Thymus (tissue), 11 donors: Measurements from ENCODE around the gene PGLYRP3. TPM values are rescaled to one million over a fixed set of nuclear protein-coding genes. Genes with fewer than 3 reads are reported as not detected.
"Not testable (repeated sequence)": the region's sequence is repeated elsewhere in the genome, so short reads cannot be mapped to it uniquely, and the experiment has no call there.

Experiments
- DNase-seq, 9 donors: peaks; one replicate each; pipeline ENCODE4 v3.0.0-alpha.2; 2013; ENCODE audit warnings: low spot score in 9 of 9, low read depth in 6 of 9, missing footprints in 1 of 9
- H3K27ac ChIP-seq, 2 donors: one replicate each; pipeline ENCODE4 v1.5.1; 2013; ENCODE audit warnings: control low read depth in 1 of 2, low read depth in 1 of 2, low read length in 1 of 2, mild to moderate bottlenecking in 1 of 2, moderate library complexity in 1 of 2
- H3K27me3 ChIP-seq, 2 donors: one replicate each; pipeline ENCODE4 v1.5.1; 2013; ENCODE audit warnings: low read length in 1 of 2; ENCODE audit not compliant: control insufficient read depth in 2 of 2, insufficient read depth in 1 of 2
- H3K36me3 ChIP-seq, 2 donors: one replicate each; pipeline ENCODE4 v1.5.1; 2013; ENCODE audit warnings: low read length in 1 of 2, mild to moderate bottlenecking in 1 of 2, moderate library complexity in 1 of 2; ENCODE audit not compliant: control insufficient read depth in 2 of 2, insufficient read depth in 2 of 2
- H3K4me1 ChIP-seq, 2 donors: one replicate each; pipeline ENCODE4 v1.5.1; 2013; ENCODE audit warnings: low read length in 2 of 2; ENCODE audit not compliant: control insufficient read depth in 2 of 2, insufficient read depth in 2 of 2
- H3K4me3 ChIP-seq, 2 donors: one replicate each; pipeline ENCODE4 v1.5.1; 2013; ENCODE audit warnings: low read length in 2 of 2, control low read depth in 1 of 2, mild to moderate bottlenecking in 1 of 2
- H3K9me3 ChIP-seq, 2 donors: one replicate each; pipeline ENCODE4 v1.5.1; 2013; ENCODE audit warnings: low read length in 1 of 2, mild to moderate bottlenecking in 1 of 2; ENCODE audit not compliant: control insufficient read depth in 2 of 2, insufficient read depth in 1 of 2
- WGBS: extraction: QIAGEN DNeasy Blood & Tissue Kit; methylation state at CpG from one replicate; pipeline ENCODE4 v1.1.7; 2013; 5-methylcytosine and 5-hydroxymethylcytosine counted together
- polyA plus RNA-seq: library from polyadenylated mRNA; stranded (reverse); fragments of 200-250 nt; gene quantifications from one replicate; pipeline ENCODE4 v1.2.3, GENCODE V29; 2013
- total RNA-seq: library from RNA; stranded (reverse); fragments of 120-200 nt; gene quantifications from one replicate; pipeline ENCODE4 v1.2.4, GENCODE V29; 2013
- donor health status: healthy.

Gene PGLYRP3
- total and polyA plus RNA-seq, 2 donors, result 0.14 to 0.94 TPM

DNA sequence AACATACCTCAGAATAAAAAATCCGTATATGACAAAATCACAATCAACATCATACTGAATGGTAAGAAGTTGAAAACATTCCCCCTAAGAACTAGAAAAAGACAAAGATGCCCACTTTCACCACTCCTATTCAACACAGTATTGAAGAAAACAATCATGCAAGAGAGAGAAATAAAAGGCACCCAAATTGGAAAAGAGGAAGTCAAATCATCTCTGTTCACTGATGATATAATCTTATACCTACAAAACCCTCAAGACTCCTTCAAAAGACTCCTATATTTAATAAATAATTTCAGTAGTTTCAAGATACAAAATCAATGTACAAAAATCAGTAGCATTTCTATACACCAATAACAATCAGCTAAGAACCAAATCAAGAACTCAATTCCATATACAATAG lies 21.1 kb upstream of the PGLYRP3 start:
- peaks cover 0 to 3% of the 10 kb centered on the region in 2 donors for H3K9me3 ChIP-seq
- H3K4me3 ChIP-seq, result no peak overlapping the region
- H3K27me3 ChIP-seq, result no peaks in the 10 kb centered on the region
- H3K27ac ChIP-seq, result no peak overlapping the region
- no peaks in the 10 kb centered on the region for H3K36me3 ChIP-seq
- WGBS, result 95% methylated on average over 1 of the region's 1 CpG
- DNase-seq, result no peak
- H3K4me1 ChIP-seq, result no peaks in the 10 kb centered on the region

GRCh38 chr1:153324912-153325311 lies 12.2 kb upstream of the PGLYRP3 start:
- H3K4me3 ChIP-seq, result no peak overlapping the region

GRCh38 chr1:153322568-153322967 lies 9.8 kb upstream of the PGLYRP3 start:
- 49% methylated on average over 1 of the region's 1 CpG for WGBS
- Histone ChIP-seq H3K27me3 (no peaks in the 10 kb centered on the region), H3K36me3 (no peaks in the 10 kb centered on the region), H3K9me3 (peaks cover 0 to 3% of the 10 kb centered on the region in 2 donors), H3K27ac (no peak overlapping the region), H3K4me3 (no peak overlapping the region), H3K4me1 (no peaks in the 10 kb centered on the region)
- no peak for DNase-seq

More at GRCh38 chr1:153324912-153325311, 12.2 kb upstream of the PGLYRP3 start:
- Histone ChIP-seq H3K27me3 (no peaks in the 10 kb centered on the region), H3K9me3 (peaks cover 0 to 3% of the 10 kb centered on the region in 2 donors), H3K27ac (no peak overlapping the region), H3K36me3 (no peaks in the 10 kb centered on the region), H3K4me1 (no peaks in the 10 kb centered on the region)
- DNase-seq, result no peak

- not testable (repeated sequence) for H3K9me3 ChIP-seq, H3K4me1 ChIP-seq, DNase-seq, H3K36me3 ChIP-seq, H3K4me3 ChIP-seq, H3K27ac ChIP-seq, H3K27me3 ChIP-seq
- WGBS, result 94% methylated on average over 7 of the region's 7 CpGs
These were observed 5.4 kb upstream of the PGLYRP3 start for GRCh38 chr1:153318145-153318544.

GRCh38 chr1:153316013-153316412 lies 3.3 kb upstream of the PGLYRP3 start:
- H3K27ac ChIP-seq, H3K4me3 ChIP-seq, H3K36me3 ChIP-seq, H3K27me3 ChIP-seq, H3K9me3 ChIP-seq, H3K4me1 ChIP-seq, DNase-seq: not testable (repeated sequence)

- DNase-seq, H3K27me3 ChIP-seq, H3K4me1 ChIP-seq, H3K4me3 ChIP-seq, H3K27ac ChIP-seq, H3K9me3 ChIP-seq, H3K36me3 ChIP-seq: not testable (repeated sequence)
These were observed 1.6 kb upstream of the PGLYRP3 start for GRCh38 chr1:153314388-153314787.

GRCh38 chr1:153313288-153313687 lies 536 bp upstream of the PGLYRP3 start:
- H3K27ac ChIP-seq, result no peak overlapping the region
- no peaks in the 10 kb centered on the region for H3K36me3 ChIP-seq
- 98% methylated on average over 2 of the region's 2 CpGs for WGBS
- no peaks in the 10 kb centered on the region for H3K9me3 ChIP-seq
- H3K4me1 ChIP-seq, result no peaks in the 10 kb centered on the region
- no peak overlapping the region for H3K4me3 ChIP-seq
- DNase-seq, result no peak
- no peaks in the 10 kb centered on the region for H3K27me3 ChIP-seq

DNA sequence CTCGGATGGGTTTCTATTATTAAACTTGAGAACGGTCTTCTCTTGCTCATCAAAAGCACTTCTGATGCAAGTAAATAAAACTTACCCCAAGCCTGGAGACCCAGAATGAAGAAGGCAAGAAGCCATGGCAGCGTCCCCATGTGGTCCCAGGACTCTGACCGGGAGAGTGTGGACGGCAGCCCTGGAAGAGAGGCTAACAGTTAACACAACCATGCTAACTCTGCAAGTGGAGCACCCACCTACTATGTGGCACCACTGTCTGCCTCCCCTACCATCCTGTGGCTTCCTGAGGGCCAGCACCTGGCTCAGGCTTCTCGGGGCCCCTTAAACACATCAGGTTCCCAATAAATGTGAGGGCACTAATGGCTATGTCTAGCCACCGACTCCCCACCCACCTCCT lies 2.2 kb downstream of the PGLYRP3 start:
- 80% methylated on average over 7 of the region's 7 CpGs for WGBS
- H3K4me3 ChIP-seq, result no peak overlapping the region
- no peak overlapping the region for H3K27ac ChIP-seq
- DNase-seq, result no peak
- H3K4me1 ChIP-seq, result no peaks in the 10 kb centered on the region
- no peaks in the 10 kb centered on the region for H3K36me3 ChIP-seq
- no peaks in the 10 kb centered on the region for H3K9me3 ChIP-seq
- H3K27me3 ChIP-seq, result no peaks in the 10 kb centered on the region

- no peak for DNase-seq
- Histone ChIP-seq H3K4me3 (no peak overlapping the region), H3K9me3 (no peaks in the 10 kb centered on the region), H3K4me1 (no peaks in the 10 kb centered on the region), H3K27me3 (no peaks in the 10 kb centered on the region), H3K27ac (no peak overlapping the region), H3K36me3 (no peaks in the 10 kb centered on the region)
- WGBS, result 93% methylated on average over 2 of the region's 2 CpGs
These were observed 3.3 kb downstream of the PGLYRP3 start for GRCh38 chr1:153309441-153309840.

- no peak for DNase-seq
- Histone ChIP-seq H3K27ac (no peak overlapping the region), H3K36me3 (no peaks in the 10 kb centered on the region), H3K4me1 (no peaks in the 10 kb centered on the region), H3K9me3 (no peaks in the 10 kb centered on the region), H3K4me3 (no peak overlapping the region), H3K27me3 (no peaks in the 10 kb centered on the region)
- 98% methylated on average over 2 of the region's 2 CpGs for WGBS
These were observed 4.2 kb downstream of the PGLYRP3 start for GRCh38 chr1:153308540-153308939.
